GM18502 (cell line): ENCODE data around the gene CNIH3.

ENCODE experiments used
- ATAC-seq: cut with Tn5 transposase; IDR thresholded peaks from one replicate; pipeline ENCODE4 v1.9.1; 2021; ENCODE audit warnings: mild to moderate bottlenecking; ENCODE audit not compliant: unreplicated experiment, poor library complexity

Gene CNIH3

DNA sequence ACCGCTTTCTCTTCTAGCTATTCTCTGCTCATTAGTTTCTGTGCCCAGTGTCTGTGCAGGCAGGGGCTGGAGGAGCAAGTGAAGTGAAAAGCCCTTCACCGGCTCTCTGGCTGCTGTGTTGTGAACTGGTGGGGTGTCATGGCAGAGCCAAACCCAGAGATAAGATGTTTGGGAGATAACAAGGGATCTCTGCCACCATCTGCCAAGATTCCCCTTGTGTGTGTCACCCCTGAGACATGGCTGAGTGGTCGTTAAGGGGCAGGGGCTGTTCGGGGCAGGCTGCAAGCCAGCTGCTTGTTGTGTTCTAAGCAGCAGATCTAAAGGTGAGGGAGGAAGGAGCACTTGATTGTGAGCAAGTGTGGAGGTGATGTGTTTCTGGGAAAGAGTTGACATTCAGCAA, 24.5 kb downstream of the CNIH3 start:
- no peak for ATAC-seq

DNA sequence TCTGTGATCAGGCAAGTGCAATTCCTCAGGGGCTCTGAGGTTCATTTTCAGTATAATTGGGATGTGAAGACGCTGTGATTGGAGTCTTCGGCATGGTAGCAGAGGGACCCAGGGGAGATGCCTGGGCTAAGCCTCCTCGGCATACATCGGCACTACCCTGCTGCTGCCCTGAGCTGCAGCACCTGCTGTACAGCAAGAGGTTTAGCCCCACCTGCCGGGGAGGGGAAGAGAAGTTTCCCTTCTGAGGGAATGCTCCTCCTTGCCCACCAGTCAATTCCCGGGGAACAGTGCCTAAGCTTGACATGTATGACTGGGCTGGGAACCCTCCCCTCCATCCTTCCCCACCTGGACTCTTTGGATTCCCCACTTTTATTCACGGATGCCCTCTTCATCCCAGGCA, 24.9 kb downstream of the CNIH3 start:
- ATAC-seq: no peak

DNA sequence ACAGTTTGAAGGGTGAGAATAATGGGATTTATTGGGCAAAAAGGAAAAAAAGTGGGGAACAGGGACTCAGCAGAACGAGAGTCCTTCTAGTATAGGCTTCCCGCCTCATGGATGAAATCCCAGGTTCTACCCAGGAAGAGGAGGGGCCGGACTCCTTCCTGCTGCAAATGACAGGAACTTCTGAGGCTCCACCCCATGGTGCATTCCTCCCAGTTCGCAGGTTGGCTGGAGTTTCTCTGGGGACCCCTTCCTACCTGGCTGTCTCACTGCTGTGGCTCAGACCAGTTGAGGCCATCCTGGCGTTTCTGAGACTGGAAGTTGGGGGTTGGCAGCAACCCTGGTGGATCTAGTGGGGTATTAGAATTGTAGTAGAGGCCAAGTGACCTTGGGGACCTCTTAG, 27.5 kb downstream of the CNIH3 start:
- no peak for ATAC-seq

DNA sequence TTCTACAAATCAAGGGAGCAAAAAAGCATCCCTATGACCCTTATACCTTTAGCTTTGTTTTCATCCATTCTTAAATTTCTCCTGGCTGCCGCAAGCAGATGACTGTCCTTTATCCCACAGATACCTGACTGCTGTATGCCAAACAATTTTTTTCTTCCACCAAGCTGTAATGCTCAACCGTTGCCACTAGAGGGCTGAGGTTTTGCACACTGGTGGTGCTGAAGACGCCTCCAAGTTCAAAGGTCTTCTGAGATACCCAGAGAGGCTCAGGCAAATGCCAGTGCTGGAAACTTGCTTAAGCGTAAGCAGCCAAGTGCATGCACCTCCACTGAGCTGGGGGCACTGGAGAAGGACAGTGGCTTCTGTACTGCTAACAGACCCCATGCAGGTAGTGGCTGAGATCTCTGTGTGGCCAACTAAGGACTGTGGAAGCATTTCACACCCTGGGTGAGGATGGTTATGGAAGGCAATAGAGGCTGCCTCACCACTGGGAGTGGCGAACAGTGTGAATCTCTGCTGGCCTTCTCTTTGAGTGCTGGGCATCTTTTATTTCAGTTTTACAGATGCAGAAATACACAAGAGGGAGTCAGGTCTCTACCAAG, 28.5 kb downstream of the CNIH3 start:
- ATAC-seq: peak; percentile 75

DNA sequence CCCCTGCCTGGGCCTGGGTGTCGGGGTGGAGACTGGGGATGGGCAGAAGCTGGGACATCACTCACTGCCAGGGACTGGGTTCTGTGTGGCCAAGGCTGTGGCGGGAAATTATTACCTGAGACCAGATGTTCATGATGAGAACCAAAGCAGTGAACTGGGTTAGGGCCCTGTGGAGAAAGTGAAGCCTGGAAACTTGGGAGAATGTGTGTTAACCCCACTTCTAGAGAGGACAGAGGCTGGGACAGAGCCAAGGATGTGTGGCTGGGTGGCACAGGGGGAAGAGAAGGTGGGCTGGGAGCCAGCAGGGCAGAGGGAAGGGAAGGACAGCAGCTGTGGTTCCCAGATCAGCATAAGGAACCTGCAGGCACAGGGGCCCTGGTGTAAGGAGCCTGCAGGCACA, 31.3 kb downstream of the CNIH3 start:
- ATAC-seq: no peak

DNA sequence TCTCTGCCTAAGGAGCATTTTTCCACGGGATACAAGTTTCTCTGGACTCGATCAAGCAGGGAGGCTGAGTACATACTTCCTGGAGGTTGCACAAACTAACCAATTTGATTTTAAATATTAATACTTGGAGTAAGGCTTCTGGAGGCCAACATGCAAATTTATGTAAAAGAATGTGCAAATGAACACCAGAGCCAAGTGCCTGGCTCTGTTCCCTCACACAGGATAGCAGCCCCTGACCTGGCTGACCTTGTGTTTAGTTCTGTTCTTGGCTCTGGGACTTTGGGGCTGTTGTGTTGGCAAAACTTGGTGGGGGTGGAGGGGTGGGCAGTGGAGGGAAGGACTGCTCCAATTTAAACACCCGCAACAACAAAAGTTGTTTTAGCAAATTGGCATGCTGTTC, 34.2 kb downstream of the CNIH3 start:
- no peak for ATAC-seq

DNA sequence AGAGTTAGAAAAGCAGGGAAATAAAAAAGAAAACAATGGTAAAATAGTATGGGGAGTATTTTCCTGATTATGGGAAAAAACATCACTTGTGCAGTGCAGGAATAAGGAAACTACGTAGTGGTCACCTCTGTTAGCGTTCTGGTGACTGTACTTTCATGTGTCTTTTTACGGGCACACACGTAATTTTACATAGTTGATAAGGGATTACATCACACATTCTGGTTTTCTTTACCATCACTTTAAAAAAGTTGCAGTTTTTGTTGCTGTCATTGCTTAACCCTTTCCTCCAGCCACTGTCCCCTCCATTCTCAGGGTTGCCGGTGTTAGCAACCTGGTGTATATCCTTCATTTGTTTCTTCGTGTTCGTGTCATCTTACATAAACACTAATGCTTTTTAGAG, 35.1 kb downstream of the CNIH3 start:
- no peak for ATAC-seq

DNA sequence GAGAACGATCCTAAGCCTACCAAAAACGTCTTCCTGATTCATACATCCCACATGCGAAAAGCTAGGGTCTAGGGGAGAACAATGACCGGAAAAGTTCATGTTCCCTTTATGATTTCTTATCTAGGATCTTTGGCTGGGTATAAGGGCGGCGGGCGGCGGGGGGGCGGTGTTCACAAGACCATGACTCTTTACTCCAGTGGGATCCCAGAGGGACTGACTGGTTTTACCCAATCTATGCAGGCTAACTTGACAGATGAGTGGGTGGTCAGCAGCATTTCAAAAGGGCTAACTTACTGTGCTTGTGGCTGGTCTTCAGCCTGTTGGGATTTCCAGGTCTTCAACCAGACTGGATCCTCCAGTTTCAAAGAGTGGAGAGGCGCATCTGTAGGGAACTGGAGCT, 40.3 kb downstream of the CNIH3 start:
- no peak for ATAC-seq

DNA sequence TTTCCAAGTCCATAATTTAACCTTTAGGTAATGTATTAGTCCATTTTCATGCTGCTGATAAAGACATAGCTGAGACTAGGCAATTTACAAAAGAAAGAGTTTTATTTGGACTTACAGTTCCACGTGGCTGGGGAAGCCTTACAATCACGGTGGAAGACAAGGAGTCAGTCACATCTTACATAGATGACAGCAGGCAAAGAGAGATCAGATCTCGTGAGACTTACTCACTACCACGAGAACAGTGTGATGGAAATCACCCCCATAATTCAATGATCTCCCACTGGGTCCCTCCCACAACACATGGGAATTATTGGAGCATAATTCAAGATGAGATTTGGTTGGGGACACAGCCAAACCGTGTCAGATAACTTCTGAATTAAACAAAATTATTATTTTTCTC, 44.0 kb downstream of the CNIH3 start:
- no peak for ATAC-seq

DNA sequence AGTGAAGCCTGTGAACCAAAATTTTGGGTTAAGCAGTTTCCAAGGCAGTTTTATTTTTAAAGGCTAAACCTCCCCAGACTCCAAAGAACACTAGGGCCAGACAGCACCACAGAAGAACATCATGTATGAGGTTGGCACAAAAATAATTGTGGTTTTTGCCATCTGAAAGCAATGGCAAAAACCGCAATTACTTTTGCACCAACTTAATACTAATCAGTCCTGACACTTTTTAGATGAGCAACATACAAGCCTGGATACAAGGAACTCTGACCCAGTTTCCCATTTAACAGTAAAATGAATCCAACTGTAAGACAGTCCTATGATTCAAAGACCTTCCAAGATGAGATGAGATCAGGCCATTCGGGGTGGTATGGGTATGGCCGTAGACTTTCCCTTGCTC, 46.8 kb downstream of the CNIH3 start:
- ATAC-seq: no peak

DNA sequence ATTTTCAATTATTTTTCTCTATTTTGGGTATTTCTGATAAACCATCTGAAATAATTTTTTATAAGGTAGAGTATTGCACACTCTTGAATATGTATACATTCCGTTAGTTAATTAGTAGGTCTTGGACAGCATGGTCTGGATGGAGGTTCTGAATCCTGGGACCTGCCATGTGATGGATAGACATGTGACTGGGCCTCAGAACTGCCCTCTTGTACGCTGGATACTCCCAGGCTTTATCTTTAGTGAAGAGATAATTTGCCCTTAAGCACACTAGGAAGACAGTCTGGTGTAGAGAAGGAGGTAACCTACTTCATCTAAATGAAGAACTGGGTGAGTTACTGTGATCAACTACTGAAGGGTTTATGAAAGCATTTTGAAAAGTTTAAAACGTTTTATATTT, 48.9 kb downstream of the CNIH3 start:
- ATAC-seq: no peak

DNA sequence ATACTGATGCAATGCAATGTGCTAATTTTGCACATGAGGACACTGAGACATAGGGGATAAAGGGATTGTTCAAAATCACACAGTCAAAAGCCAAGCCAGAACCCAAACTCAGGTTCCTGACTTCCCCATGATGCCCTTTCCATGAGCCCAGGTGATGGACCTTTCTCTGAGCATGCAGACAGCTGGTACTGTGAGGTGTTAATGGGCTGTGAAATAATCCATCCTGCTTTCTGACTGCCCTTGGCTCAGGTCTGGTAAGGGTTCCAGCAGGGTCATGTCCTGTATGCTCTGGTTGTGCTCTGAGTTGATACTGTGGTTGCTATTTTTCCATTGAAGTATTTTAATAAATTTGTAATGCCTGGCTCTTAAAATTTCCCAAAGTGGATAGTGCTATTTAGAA, 50.0 kb downstream of the CNIH3 start:
- ATAC-seq: no peak

DNA sequence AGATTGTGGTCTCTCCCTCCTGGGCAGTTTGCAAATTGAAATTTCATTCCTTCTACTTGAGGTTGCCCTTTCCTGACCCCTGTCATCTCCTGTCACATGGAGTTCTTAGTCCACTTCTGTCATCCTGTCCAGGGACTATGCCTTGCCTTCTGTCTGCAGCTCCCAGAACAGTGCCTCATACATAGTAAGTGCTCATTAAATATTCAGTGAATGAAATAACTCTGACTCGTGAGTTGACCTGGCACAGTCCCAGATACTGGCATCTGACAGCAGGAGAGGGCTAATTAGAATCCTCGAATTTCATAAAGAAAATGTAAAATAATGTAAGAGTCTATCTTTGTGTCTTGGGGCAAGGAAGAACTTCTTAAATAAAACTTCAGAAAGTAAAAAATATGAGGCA, 50.8 kb downstream of the CNIH3 start:
- ATAC-seq: no peak

DNA sequence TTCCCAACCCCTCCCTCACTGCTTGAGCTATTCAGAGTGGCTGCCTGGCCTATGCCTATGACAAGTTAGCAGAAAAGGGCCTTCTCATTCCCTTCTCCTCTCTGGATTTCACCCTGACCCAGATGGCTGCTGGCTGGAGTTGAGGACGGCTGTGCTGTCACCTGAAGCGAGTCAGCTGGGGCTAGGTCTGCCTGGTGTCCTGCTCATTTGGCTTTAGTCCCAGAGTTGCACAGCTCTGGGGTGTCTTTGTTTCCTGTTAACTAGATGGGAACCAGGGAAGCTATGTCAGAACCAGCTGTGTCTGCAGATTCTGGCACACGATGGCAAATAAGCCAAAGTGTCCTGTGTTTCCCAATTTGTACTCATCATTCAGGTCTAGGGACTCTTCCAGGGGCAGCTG, 52.9 kb downstream of the CNIH3 start:
- ATAC-seq: no peak

DNA sequence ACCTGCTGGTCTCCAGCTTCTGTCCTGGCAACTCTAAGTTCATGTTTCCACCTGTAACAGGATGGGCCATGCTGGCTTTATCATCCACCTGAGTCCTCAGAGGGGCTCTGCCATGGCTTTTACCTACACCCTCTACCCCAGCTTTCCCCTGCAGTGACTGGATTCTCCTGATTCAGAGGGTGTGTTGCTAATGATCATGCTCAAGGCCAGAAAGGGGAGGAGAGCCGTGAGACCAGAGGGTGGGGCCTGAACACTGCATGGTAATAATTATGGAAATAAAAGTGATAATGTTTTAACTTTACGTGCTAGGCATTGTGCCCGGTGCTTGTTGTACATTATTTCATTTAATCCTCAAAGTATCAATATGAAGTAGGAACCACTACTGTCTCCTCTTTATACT, 53.3 kb downstream of the CNIH3 start:
- no peak for ATAC-seq

DNA sequence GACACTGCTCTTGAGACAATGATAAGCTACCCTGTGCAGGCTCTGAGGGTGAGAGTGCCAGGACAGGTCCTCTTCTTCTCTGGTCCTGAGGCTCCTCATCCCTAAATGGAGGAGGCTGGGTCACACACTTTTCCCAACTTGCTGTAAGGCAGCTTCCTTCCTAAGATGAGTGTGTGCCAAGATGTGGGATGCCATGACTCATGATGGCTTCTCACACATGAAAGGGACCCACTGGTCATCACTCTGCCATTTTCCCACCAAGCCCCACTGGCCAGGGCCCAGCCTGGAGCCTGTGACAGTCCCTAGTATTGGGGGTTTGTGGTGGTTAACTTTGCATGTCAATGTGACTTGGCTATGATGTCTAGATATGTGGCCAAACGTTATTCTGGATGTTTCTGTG, 54.4 kb downstream of the CNIH3 start:
- no peak for ATAC-seq

DNA sequence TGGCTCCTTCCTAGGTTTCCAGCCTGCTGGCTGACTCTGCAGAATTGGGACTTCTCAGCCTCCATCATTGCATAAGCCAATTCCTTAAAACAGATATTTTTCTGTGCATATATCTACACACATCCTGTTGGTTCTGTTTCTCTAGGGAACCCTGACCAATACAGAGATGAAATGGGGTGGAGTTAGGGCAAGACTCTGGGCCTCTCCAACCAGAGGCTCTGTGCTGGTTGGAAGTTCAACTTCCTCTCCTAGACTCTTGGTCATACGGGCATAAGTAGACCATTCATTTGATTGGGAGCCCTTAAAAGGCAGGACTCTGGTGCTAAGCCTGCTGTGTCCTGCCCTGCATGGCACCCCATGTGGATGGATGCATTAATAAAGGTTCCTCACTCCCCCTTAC, 55.0 kb downstream of the CNIH3 start:
- no peak for ATAC-seq

DNA sequence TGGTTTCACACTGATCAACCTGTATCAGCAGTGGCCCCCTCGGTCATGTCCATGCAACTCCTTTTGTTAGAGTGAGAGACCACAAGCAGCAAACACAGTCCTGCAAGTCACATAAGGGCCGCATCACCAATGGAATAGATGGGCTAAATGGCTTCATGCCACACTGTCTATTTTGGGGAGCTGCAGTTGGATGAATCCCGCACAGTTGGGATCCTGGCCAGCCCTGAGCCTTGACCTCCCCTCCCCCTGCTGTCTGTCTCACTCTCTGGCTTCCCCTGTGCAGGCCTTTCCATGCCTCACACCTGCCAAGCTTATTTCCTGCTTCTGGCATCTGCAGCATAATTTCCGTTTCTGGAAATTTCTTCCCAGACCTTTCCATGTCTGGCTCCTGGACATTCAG, 57.0 kb downstream of the CNIH3 start:
- ATAC-seq: no peak

DNA sequence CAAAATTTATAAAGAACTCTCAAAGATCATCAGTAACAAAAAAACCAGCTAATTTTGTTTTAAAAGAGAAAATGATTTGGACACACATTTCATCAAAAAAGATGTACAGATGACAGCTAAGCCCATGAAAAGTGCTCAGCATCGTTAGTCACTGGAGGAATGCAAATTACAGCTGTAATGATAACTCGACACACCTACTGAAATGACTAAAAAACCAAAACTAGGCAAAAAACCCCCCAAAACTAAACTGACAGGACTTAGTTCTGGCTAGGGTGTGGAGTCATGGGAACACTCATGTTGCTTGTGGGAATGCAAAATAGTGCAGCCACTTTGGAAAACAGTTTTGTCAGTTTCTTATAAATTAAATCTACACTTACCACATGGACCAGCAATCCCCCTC, 59.5 kb downstream of the CNIH3 start:
- ATAC-seq: peak; percentile 48

DNA sequence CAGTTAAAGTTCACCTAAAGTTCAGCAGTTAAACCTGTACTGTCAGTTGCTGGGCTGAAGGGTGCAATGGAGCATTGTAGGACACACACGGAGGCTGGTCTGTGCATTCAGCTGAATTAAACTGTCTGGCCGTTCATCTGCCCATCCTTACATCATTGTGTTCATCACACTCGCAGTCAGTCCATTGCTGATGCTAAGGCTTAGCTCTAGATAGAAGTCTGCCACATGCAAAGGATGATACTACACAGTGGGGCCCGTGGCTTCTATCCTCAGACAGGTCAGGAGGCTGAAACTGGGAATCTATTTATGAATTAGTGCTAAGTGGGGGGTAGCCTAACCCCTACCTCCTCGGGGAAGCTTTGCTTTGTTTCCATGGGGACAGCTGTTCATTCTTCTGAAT, 60.4 kb downstream of the CNIH3 start:
- ATAC-seq: no peak

DNA sequence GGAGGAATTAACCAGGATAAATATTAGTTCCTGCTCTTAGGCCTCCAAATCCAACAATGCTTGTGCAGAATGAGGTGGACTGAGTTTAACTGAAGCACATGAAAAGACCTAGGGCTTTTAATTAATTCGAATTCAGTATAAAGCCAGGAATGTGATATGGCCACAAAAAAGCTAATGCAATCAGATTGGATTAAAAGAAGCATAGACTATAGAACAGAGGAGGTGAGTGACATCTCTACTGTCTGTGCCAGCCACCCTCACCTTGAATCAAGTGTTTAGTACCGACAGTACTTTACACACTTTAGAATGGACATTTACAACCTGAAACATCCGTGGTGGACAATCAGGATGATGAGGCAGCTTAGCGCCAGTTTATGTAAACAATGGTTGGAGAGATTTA, 62.1 kb downstream of the CNIH3 start:
- no peak for ATAC-seq

DNA sequence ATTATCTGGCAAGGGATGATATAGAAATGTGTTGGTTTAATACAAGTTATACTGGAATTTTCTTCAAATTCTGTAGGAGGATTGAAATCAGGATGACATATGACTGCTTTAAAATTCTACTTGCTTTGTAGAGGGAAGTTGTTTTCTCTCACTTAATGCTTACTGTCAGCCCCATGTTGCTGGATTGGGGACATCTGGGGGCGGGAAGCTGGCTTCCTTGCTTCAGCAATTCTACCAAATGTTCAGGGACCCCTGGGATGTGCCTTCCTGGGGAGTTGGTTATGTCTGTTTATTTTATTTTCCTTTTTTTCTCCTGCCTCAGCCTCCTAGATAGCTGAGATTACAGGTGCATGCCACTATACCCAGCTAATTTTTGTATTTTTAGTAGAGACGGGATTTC, 63.5 kb downstream of the CNIH3 start:
- ATAC-seq: no peak

DNA sequence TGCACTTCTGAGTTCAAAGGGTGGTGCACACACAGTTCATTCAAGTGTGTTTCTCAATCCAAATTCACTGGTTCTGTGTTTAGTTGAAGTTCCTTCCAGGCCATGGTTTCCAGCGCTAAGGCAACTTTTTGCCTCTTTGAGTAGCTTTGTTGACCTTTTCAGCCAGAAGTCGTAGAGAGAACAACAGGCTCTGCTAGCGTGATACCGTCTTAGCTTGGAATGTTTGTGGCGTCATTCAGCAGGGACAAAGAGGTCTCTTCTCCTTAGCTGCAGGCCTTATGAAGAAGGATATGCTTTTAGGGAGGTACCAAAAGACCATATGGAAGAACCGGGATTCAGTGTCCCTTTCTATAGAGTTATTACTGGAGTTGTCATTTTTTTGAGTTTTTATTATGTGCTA, 65.7 kb downstream of the CNIH3 start:
- ATAC-seq: no peak
